Measurements from ENCODE around the gene LRMDA.

The LRMDA gene

DNA sequence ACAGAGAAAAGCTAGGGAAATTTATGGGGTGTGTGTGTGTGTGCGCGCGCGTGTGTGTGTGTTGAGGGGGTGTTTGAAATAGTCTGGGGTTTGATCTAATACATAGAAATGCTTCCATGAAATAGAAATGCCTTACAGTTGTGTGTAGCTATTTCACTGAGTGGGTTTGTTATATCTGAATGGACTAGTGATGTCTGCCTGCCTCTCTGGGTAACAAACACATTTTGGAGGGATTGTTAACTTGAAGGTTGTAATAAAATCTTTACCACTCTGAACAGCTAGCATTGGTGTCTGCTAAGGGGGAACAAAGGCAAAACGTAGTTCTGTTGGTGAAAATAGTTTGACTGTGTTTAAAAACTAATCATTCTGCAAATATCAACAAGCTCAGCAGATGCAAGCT is 509.3 kb downstream of the LRMDA start:
- TF ChIP-seq, protein P1, sequence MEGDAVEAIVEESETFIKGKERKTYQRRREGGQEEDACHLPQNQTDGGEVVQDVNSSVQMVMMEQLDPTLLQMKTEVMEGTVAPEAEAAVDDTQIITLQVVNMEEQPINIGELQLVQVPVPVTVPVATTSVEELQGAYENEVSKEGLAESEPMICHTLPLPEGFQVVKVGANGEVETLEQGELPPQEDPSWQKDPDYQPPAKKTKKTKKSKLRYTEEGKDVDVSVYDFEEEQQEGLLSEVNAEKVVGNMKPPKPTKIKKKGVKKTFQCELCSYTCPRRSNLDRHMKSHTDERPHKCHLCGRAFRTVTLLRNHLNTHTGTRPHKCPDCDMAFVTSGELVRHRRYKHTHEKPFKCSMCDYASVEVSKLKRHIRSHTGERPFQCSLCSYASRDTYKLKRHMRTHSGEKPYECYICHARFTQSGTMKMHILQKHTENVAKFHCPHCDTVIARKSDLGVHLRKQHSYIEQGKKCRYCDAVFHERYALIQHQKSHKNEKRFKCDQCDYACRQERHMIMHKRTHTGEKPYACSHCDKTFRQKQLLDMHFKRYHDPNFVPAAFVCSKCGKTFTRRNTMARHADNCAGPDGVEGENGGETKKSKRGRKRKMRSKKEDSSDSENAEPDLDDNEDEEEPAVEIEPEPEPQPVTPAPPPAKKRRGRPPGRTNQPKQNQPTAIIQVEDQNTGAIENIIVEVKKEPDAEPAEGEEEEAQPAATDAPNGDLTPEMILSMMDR (IDR thresholded peaks at IDR 0.05) = no peak
- H3K27ac ChIP-seq = no peak overlapping the region
- no peak for DNase-seq (ENCODE audit: low spot score)
- no peak overlapping the region for H3K4me3 ChIP-seq

DNA sequence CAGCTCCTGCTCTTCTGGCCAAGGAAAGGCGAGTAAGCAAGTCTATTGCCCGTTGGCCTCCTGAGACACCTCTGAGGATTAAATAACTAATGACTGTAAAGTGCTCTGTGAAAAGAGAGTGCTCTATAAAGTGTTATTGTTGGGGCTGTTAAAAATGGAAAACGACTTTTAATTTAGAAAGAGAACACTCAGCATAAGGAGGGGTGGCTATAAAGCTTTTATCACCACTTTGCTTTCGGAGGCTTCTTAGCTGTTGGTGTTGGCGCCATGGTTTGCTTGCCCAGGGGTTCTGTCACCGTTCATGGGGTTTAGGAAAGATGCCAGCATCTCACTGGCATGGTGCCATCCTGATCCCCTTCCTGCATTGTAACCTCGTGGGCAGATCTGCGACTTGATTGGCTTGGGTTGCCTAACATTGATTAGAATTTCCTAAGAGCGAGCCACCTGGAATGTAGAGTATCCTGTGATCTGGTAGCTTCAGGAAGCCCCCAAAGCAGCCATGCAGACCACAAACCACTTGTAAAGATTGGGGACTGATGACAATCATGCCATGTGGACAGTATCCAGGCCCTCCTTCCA is 509.9 kb downstream of the LRMDA start:
- TF ChIP-seq, protein P1 (IDR thresholded peaks at IDR 0.05) = no peak
- H3K4me3 ChIP-seq = no peak overlapping the region
- DNase-seq (ENCODE audit: low spot score) = no peak
- no peak overlapping the region for H3K27ac ChIP-seq

DNA sequence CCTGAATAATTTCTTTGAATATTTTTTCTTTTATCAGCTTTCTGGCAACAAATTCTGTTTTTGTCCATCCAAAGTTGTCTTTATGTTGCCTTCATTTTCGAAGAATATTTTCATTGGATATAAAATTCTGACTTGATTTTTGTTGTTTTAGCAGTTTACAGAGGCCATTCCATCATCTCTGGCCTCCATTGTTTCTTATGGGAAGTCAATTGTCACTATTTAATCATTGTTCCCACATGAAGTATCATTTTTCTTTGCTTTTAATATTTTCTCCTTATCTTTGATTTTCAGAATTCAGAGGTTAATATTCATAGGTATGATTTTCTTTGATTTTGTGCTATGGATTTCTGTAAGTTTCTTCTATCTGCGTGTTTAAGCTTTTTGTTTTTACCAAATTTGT is 512.6 kb downstream of the LRMDA start:
- Histone ChIP-seq H3K27ac (no peak overlapping the region), H3K4me3 (no peak overlapping the region)
- no peak for DNase-seq (ENCODE audit: low spot score)
- TF ChIP-seq, protein P1 (IDR thresholded peaks at IDR 0.05) = no peak

DNA sequence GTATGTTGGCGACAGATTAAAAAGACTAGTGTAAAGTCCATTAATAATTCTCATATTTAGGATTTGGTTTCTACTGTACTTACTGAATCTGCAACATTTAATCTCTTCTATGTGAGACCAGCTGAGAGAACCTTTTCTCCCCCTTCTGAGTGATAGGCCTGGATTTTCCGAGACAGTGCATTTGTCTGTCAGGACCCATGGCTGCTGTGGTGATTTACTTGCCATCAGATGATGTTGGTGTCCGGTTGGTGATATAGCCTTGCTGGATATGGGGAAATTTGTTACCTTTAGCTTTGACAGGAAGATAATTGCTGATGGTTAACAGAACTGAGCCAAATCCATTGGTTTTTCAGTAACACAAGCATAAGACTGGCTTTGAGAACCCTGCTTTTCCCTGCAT is 517.2 kb downstream of the LRMDA start:
- TF ChIP-seq, protein P1 (IDR thresholded peaks at IDR 0.05) = no peak
- Histone ChIP-seq H3K4me3 (no peak overlapping the region), H3K27ac (no peak overlapping the region)
- DNase-seq (ENCODE audit: low spot score) = no peak

DNA sequence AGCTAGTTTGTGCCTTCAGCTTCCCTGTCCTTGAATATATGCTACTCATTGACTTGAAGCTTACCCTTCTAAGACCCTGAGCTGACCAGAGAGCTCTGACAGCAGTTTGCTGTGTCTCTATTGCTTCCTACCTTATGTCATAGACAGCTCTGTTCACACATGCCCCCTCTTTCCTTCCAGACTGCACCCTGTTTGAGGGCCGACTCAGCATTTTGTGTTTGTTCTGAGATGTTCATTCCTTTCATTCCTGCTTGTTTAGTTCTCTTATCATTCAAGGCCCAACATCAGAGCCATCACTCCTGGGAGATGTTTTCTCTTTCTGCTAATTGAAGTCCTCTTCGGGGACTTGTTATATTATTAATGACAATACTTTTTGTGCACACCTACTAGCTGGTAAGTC is 518.9 kb downstream of the LRMDA start:
- TF ChIP-seq, protein P1 (IDR thresholded peaks at IDR 0.05) = no peak
- H3K4me3 ChIP-seq = no peak overlapping the region
- no peak for DNase-seq (ENCODE audit: low spot score)
- no peak overlapping the region for H3K27ac ChIP-seq

DNA sequence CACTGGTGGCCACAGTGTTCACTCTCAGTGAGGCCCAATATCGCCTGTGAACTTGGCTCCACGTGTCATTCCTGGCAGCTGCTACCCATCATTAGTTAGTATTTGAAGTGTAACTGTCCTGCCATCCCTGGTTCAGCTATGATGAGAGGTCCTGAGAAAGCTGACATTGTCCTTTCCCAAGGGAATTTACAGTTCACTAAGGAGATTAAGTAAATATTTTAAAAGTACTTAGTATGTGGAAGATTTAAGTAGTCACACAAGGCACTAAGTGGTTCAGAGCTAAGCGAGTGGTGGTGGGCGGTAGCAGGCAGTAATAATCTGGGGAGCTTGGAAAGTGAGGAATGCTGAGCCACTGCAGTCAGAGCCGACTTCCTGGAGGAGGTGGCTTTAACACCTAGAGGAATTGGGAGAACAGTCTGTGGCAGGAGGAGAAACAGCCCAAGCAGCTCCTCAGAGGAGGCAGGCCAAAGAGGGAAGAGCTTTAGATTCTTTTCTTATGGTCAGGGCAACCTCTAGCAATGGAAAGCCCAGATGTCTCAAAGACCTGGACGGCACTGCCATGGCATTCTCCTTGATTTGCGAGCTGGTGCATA is 519.7 kb downstream of the LRMDA start:
- TF ChIP-seq, protein P1 (IDR thresholded peaks at IDR 0.05) = no peak
- no peak for DNase-seq (ENCODE audit: low spot score)
- Histone ChIP-seq H3K27ac (no peak overlapping the region), H3K4me3 (no peak overlapping the region)

DNA sequence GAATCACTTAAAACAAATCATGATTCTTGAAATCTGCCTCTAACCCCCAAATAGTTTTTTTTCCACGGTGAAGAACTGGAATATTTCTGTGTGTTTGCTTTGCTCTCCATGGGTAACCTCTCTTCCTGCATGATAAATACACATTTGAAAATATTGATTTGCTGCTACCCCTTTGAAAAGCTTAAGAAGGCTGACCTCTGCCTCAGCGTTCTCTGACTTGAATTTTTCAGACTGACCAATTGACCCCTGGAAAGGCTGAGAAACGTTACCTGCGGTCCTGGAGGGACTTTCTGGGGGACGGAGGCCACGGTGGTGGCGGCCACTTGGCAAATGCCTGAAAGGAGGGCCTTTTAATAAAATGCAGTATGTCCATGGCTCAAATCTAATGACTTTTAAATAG is 520.2 kb downstream of the LRMDA start:
- TF ChIP-seq, protein P1 (IDR thresholded peaks at IDR 0.05) = no peak

More for the DNA sequence above, 520.2 kb downstream of the LRMDA start:
- Histone ChIP-seq H3K27ac (no peak overlapping the region), H3K4me3 (no peak overlapping the region)
- DNase-seq (ENCODE audit: low spot score) = no peak

Data from coronary artery (tissue), 2 donors.